ENCODE results near the gene CD180.

Gene CD180

DNA sequence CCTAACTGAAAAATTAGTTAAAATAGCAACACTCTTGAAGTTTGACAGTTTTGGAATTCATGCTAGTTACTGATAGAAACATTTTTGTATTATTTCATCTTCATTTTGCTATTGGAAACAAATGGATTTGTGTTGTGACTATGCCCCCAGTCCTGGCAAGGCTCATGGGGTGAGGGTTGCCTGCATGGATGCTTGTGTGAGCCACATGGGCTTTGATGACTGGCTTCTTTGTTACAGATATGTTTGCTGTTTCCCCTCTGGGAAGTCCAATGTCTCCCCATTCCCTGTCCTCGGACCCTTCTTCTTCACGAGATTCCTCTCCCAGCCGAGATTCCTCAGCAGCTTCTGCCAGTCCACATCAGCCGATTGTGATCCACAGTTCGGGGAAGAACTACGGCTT lies 44.2 kb downstream of the CD180 start:
- Histone ChIP-seq H3F3A (ENCODE audit: control insufficient read depth, insufficient read depth) (no peaks in the 10 kb centered on the region), H4K20me1 (ENCODE audit: control insufficient read depth, insufficient read depth, low read depth, low read length) (no peaks in the 10 kb centered on the region), H3K4me3 (ENCODE audit: low read length) (no peak overlapping the region), H3K79me2 (ENCODE audit: control insufficient read depth, low read length) (no peaks in the 10 kb centered on the region), H3K9me2 (replicated peaks; ENCODE audit: control insufficient read depth, low read length) (no peaks in the 10 kb centered on the region), H3K4me2 (ENCODE audit: low read length) (no peak overlapping the region), H3K27me3 (ENCODE audit: control insufficient read depth, low read length) (peaks cover 3% of the 10 kb centered on the region; the same call in 1 of the 2 replicates), H3K27ac (ENCODE audit: low read depth, low read length) (no peak overlapping the region), H3K9me3 (ENCODE audit: control insufficient read depth, insufficient read depth, low read length) (no peaks in the 10 kb centered on the region), H3K4me1 (ENCODE audit: control insufficient read depth, low read length) (no peaks in the 10 kb centered on the region), H3K36me3 (ENCODE audit: control insufficient read depth, low read length) (no peaks in the 10 kb centered on the region)
- TF ChIP-seq EZH2phosphoT487 (IDR thresholded peaks at IDR 0.05; ENCODE audit: borderline replicate concordance, low read length) (no peak), CTCF (IDR thresholded peaks at IDR 0.05; ENCODE audit: low read depth, low read length, poor library complexity, severe bottlenecking) (no peak)

- Histone ChIP-seq H3K4me3 (ENCODE audit: low read length) (no peak overlapping the region), H3K4me2 (ENCODE audit: low read length) (no peak overlapping the region), H3K36me3 (ENCODE audit: control insufficient read depth, low read length) (no peaks in the 10 kb centered on the region), H3F3A (ENCODE audit: control insufficient read depth, insufficient read depth) (no peaks in the 10 kb centered on the region), H3K4me1 (ENCODE audit: control insufficient read depth, low read length) (no peaks in the 10 kb centered on the region), H3K9me3 (ENCODE audit: control insufficient read depth, insufficient read depth, low read length) (no peaks in the 10 kb centered on the region), H4K20me1 (ENCODE audit: control insufficient read depth, insufficient read depth, low read depth, low read length) (no peaks in the 10 kb centered on the region), H3K27me3 (ENCODE audit: control insufficient read depth, low read length) (peaks cover 3% of the 10 kb centered on the region; the same call in 1 of the 2 replicates), H3K27ac (ENCODE audit: low read depth, low read length) (no peak overlapping the region), H3K79me2 (ENCODE audit: control insufficient read depth, low read length) (no peaks in the 10 kb centered on the region), H3K9me2 (replicated peaks; ENCODE audit: control insufficient read depth, low read length) (no peaks in the 10 kb centered on the region)
- TF ChIP-seq EZH2phosphoT487 (IDR thresholded peaks at IDR 0.05; ENCODE audit: borderline replicate concordance, low read length) (no peak), CTCF (IDR thresholded peaks at IDR 0.05; ENCODE audit: low read depth, low read length, poor library complexity, severe bottlenecking) (no peak)
Observed at GRCh38 chr5:67149951-67150523, 46.6 kb downstream of the CD180 start.

DNA sequence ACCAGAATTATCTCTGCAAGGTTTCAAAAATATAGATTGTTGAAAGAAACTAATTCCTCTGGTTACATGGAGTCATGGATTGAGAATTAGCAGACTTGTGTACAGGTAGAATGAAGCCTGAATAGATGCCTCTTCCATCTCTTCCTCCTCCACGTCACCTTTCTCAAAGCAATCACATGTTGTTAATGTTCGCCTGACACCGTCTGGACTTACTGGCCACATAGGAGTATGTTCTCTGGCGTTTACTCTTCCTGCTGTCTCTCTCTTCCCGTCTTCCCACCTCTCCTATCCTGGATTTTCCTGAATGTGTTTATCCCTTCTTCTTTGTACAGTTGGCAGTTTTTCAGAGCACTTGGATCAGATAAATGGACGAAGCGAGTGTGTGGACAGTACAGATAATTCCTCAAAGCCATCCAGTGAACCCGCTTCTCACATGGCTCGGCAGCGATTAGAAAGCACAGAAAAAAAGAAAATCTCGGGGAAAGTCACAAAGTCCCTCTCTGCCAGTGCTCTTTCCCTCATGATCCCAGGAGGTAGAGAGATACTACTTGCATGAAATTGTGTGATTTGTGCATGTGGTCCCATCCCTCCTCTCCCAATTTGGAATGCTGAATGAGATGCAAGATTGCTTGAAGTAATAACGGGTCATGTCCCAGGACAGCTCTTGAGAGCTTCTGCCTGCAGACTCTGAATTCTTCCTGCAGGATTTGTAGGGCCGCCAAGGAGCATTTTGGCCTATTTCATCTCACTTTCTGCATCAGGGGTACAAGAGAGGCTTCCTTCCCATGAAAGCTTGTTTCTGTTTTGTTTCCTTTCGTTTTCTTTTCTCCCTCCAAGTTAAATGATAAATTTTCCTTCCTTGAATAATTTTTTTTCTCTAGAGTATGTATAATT lies 47.3 kb downstream of the CD180 start:
- Histone ChIP-seq H3K4me2 (ENCODE audit: low read length) (no peak overlapping the region), H3K9me3 (ENCODE audit: control insufficient read depth, insufficient read depth, low read length) (no peaks in the 10 kb centered on the region), H3F3A (ENCODE audit: control insufficient read depth, insufficient read depth) (no peaks in the 10 kb centered on the region), H3K79me2 (ENCODE audit: control insufficient read depth, low read length) (no peaks in the 10 kb centered on the region), H3K4me3 (ENCODE audit: low read length) (no peak overlapping the region), H3K27ac (ENCODE audit: low read depth, low read length) (no peak overlapping the region), H4K20me1 (ENCODE audit: control insufficient read depth, insufficient read depth, low read depth, low read length) (no peaks in the 10 kb centered on the region), H3K36me3 (ENCODE audit: control insufficient read depth, low read length) (no peaks in the 10 kb centered on the region), H3K27me3 (ENCODE audit: control insufficient read depth, low read length) (peaks cover 3% of the 10 kb centered on the region; the same call in 1 of the 2 replicates), H3K9me2 (replicated peaks; ENCODE audit: control insufficient read depth, low read length) (no peaks in the 10 kb centered on the region), H3K4me1 (ENCODE audit: control insufficient read depth, low read length) (no peaks in the 10 kb centered on the region)
- no peak for TF ChIP-seq CTCF (IDR thresholded peaks at IDR 0.05; ENCODE audit: low read depth, low read length, poor library complexity, severe bottlenecking)

All from DOHH2 (cell line).